Stimulated activated CD4-positive, alpha-beta T cell treated with anti-CD3 and anti-CD28 coated beads, Interleukin-12 subunit alpha, Interleukin-12 subunit beta, amount 100 ng/mL, for 48 hours (primary cell): Measurements from ENCODE around the gene NFIA.

ENCODE experiments used
- DNase-seq, 3 donors: peaks; one replicate each; pipeline ENCODE4 v3.0.0-alpha.2; 2020; ENCODE audit warnings: low read depth in 2 of 3, low spot score in 1 of 3

NFIA gene

GRCh38 chr1:61240878-61241277 lies 158.5 kb downstream of the NFIA start:
- DNase-seq: no peak

DNA sequence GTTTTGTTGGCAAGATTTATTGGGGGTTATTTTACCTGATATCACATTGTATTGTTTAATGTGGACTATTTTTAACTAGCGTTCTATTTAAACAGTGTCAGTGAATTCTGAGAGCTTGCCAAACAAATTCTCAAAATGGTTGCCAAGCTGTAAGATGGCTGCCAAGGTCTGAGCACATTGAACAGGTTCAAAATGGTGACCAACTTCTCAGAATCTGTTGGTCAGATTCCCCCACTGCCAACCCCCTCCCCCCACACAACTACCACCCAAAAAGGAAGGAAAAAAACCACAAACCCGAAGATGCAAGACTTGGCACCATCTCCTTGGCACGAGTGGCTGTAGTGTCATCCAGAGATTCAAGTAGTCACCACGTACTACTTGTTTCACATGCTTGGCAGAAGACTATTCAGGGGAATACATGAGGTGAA lies 159.1 kb downstream of the NFIA start:
- no peak for DNase-seq

GRCh38 chr1:61241973-61242381 lies 159.6 kb downstream of the NFIA start:
- DNase-seq: no peak

DNA sequence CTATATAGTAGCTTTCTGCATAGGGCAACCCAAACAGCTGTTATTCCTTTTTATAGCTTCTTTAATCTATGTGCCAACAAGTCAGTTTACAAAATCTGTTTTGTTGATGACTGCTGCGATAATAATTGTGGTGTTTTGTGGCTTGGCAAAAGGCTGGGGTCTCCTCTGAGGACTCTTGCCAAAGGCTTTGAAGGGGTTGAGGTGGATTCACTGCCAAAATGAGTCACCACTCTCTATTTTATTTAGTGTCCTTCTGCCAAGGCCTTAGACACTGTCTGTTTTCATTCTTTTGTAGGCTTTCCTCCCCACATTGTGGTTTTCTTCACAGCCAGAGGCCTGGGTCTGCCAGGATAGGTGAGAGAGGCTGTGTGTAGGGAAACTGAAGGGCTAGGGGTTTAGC lies 161.8 kb downstream of the NFIA start:
- no peak for DNase-seq

DNA sequence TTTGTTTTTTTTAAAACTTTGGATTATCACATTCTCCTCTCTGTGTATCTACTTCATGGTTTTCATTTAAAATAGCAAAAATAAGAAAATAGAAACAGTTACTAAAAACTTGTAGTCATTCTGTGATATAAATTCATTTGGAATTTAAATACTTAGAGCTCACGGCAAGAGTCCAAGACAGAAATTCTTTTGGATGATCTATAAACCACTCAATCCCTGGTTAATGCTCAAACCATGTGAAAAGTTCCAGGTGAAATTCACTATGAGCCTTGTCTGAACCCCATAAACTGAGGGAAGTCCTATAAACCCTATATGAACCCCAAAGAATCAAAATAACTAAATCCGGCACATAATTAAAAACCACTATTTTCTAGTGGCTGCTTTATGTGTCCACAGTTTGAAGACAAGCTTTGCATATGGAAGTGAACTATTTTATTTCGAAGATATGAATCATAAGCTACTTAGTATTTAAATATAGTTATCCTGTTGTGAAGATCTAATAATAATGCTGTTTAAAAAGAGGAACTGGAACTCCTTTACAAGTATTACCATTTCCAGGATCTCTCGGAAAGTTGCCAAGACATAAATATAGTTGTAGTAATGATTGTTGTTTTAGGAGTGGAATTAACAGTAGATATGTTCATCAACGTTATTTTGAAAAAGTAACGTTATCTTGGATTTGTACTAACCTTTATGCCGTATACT lies 163.5 kb downstream of the NFIA start:
- DNase-seq: no peak

DNA sequence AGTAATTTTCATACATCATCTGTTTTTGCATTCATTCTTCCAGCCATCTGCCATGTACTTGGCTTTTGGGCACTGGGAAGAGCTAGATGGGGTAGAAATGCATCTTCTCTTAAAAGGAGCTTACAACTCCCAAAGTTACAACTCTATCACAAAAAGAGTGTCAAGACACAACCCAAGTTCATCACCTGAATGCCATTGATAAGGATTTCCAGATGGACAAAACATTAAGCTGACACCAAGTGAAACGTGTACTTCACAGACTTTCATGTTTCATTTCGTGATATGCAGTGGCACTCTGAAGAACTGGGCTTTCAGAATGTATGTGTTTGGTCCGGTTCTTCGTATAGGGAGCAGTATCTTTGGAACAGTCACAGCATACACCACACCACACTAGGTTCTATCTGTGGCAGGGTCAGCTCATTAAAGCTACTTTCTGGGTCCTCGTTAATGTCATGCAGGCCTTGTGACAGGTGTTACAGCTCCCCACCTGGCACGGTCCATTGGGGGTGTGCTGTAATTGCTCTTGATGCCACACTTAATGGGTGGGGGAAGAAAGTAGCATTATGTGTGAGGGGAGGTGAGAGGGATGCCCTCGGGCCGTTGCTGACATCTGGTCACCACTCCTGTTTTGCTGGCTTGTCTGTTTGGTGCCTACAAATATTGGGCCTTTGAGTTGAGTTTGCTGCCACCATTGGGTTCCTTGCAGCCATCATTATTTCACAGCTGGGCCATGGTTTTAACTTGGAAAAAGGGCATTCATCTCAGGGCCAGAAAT lies 164.9 kb downstream of the NFIA start:
- no peak for DNase-seq

DNA sequence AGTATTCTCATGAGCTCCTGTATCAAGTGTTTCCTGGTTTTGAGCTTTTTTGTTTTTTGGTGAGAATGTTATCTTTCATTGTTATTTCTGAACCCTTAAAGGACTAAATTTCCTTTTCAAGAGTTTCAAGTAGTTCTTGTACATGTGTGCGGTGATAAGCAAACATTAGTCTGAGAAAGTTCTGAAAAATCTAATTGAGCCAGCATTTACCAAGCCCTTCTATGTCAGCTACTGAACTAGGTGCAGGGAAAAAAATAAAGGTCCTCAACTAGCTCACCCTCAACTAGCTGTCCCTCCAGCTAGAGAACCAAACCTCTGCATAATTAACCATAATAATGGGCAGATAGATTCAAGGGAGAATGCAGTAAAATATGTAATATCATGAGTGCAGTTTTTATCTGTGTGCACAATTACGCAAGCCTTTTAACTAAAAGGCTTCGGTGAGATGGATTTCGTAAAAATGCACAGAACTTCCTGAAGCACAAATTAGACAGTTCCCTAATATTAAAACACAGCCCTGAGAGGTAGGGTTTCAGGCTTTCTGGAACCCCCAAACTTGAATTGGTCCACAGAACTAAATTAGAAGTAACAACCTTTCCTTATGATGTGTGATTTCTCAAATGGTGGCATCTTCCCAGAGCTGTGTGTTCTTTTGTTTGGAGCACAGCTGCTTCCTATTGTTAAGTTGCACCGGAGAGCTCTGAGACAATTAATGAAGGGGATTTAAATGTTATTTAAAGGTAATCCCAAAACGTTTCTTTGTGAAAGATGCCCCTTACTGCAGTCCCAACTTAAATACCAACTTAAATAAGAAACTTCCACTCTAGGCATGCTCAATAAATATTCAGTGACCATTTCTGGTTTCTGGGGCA lies 165.8 kb downstream of the NFIA start:
- DNase-seq: no peak

- no peak for DNase-seq
Measured at GRCh38 chr1:61250933-61251332, 168.6 kb downstream of the NFIA start.

DNA sequence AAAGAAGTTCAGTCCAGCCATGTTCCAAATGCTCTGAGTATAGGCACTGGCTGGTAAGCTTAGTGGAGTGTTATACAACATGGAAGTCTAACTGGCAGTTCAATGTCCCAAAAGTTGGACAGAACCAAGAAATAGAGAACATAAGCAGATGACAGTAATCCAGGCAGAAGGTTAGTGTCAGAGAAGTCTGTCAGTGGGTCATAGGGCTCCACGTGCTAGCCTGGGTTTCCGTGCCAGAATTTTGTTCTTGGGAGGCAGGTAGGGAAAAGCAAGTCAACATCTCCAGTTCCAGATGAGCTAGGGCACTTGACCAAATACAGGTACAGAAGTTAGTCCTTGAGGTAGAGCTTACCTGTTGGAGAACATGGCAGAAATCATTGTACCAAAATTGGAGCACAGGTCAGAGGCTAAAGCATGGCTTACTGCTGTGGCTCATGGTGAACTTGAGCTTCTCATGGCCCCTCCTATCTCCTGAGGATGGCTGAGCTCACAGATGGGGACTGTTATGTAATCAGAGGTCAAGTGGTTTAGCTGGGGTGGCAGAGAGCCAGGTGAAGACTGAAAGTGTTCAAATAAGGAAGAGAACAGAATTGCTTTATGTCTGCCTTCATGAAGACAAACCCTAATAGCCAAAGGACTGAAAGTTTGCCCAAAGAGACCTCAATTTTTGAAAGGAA lies 170.8 kb downstream of the NFIA start:
- DNase-seq: no peak

DNA sequence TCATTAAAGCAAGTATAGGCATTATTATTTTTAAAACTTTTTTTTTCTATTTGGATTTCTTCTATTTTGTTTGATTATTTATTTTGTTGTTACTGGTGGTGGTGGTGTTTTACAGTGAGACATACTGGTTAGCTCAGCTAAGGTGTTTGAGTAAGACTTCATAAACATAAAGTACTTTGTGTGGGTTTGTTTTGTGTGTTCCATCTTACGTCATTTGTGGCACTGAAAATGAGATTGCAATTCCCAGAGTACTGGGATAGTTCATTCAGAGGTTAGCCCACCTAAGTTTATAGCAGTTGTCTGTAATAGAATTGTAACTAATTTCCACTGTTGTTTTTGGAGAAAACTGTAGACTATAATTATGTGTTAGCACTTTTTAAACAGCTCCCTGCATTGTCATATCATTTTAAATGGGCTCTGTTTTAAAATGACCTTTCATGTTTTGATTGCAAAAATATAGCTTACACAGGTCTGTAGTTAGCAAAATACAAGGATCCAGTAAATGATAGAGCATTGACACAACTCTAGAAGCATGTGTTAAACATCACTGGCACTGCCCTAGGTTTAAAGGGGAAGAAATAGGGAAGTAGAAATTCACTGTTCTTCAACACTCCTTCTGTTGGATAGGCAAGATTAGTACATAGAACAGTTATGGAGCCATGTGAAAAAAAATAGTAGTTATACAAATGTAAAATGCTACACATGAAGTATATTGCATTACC lies 171.7 kb downstream of the NFIA start:
- DNase-seq: no peak

DNA sequence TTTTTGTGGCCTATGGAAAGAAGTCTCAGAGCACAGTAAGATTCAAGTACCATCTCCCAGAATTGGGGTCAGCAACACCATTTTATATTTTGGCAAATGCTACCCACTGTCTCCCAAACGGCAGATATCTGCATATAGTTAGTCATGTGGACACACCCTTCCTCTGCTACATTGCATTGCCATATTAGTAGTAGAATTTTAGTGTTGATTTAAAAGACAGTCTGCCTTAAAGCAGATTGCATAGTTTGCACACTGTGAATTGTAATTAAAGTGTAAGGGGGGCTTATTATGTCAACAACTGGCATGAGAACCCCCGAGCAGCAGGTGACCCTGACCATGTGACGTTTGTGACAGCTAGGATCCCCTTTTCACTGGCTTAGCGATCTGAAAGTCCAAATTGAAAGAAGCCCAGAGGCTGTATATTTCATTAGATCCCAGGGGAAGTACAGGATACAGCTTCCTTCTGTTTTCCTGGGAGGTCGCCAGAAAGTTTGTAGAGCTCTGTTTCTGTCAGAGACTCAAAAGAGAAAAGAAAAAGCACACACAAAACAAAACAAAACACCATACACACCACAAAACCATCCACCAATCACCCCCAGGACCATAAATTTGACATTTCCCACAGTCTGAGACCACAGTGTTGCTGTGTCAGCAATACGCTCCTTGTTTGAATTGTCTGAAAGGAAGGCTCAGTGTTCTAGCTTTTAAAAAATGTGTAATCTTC lies 172.4 kb downstream of the NFIA start:
- no peak for DNase-seq

DNA sequence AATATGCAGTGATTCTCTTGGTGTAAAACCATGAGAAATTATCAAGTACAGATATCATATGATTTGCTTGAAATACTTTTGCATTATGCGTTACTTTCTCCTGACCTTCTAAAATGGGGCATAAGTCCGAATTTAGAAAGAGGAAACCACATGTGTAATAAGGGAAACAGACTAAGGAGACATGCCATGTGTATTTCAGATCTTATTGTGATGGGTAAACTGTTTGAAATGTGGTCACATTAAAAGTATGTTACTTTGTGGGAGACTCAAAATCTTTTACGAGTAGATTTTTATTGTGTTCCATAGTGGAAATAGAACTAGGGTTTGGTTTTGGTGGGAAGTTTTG lies 173.0 kb downstream of the NFIA start:
- DNase-seq: no peak

- no peak for DNase-seq
Measured at GRCh38 chr1:61259379-61260148, 177.2 kb downstream of the NFIA start.

GRCh38 chr1:61260171-61260570 lies 177.8 kb downstream of the NFIA start:
- no peak for DNase-seq

DNA sequence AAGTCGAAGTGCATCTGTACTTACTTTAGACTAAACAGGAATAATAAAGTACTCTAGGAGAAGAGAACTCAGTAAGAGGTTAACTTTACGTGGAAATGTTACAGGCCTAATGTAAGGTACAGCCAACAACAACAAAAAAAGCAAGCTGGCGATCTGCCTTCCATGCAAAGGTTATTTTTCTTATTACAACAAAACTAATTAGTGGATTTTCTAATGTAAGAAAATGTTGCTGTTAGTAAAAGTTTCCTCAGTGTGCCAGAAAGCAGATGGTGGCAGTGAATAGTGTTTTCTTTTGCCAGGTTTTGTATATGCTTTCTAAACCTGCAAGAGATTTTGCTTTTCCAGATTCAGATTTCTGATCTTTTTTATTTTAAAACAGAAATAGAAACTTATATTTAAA lies 179.2 kb downstream of the NFIA start:
- DNase-seq: no peak

GRCh38 chr1:61263905-61264824 lies 181.8 kb downstream of the NFIA start:
- no peak for DNase-seq

GRCh38 chr1:61264825-61265242 lies 182.5 kb downstream of the NFIA start:
- DNase-seq: no peak

DNA sequence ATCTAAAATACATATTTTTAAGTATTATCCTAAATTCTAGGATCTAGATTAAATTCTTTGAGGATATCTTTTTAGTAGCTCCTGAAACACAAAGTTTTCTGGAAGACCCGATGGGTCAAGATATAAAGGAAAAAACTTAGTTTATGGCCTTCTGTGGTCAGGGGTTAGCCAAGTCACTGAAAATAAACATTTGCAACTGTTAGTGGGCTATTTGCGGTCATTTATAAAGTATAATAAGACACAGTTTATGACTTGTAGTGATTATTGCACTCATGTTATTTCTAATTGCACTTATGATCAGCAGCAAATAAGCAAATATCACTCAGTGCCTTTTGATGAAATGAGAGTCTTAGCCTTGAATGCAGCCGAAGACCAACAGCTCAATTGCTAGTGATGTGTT lies 183.3 kb downstream of the NFIA start:
- no peak for DNase-seq
